ENCODE measurements around the gene TEAD1. TPM values are rescaled to one million over a fixed set of nuclear protein-coding genes. Genes with fewer than 3 reads are reported as not detected.

The TEAD1 gene
- total RNA-seq, 2 donors from 2014 or later, result 76.4 to 94.4 TPM

DNA sequence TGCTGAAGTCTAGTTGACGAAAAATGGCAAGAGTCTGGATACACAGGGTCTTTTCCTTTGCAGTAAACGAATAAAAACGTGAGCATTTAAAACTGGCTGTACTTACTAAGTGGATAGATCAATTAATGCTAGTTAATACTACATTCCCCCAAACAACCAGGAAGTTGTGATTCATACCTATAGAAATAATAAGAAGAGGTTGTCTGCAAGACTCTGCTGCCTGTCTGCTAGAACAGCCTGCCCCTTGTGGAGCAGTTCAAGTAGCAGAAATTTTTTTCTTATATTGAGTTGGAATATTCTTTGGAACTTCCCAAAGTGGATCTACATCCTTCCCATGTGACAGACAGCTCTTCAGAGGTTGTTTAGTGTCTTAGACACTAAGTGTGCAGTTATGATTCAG, 86.8 kb downstream of the TEAD1 start:
- Histone ChIP-seq H3K27me3 (ENCODE audit: control insufficient read depth, insufficient read depth, low read length, poor library complexity, severe bottlenecking) (no peaks in the 10 kb centered on the region), H3K27ac (ENCODE audit: low read depth, low read length) (no peak overlapping the region), H3K4me3 (ENCODE audit: low read length) (no peak overlapping the region), H3K9me3 (ENCODE audit: control insufficient read depth, low read length) (no peaks in the 10 kb centered on the region), H3K36me3 (ENCODE audit: control insufficient read depth, insufficient read depth, low read length) (peaks cover 23% of the 10 kb centered on the region), H3K4me1 (ENCODE audit: control insufficient read depth, insufficient read depth, low read length) (peaks cover 6% of the 10 kb centered on the region), H3K9ac (ENCODE audit: extremely low read depth, low read length, poor library complexity, severe bottlenecking) (no peak overlapping the region)
- Mint-ChIP-seq H3K4me1 (peaks cover 16% of the 10 kb centered on the region), H3K27me3 (ENCODE audit: insufficient read depth) (no peaks in the 10 kb centered on the region), H3K36me3 (ENCODE audit: low read depth) (peaks cover 20% of the 10 kb centered on the region), H3K27ac (no peak overlapping the region), H3K9me3 (no peaks in the 10 kb centered on the region), H3K4me3 (no peak overlapping the region)
- DNase-seq, result no peak
- TF ChIP-seq, protein P1, sequence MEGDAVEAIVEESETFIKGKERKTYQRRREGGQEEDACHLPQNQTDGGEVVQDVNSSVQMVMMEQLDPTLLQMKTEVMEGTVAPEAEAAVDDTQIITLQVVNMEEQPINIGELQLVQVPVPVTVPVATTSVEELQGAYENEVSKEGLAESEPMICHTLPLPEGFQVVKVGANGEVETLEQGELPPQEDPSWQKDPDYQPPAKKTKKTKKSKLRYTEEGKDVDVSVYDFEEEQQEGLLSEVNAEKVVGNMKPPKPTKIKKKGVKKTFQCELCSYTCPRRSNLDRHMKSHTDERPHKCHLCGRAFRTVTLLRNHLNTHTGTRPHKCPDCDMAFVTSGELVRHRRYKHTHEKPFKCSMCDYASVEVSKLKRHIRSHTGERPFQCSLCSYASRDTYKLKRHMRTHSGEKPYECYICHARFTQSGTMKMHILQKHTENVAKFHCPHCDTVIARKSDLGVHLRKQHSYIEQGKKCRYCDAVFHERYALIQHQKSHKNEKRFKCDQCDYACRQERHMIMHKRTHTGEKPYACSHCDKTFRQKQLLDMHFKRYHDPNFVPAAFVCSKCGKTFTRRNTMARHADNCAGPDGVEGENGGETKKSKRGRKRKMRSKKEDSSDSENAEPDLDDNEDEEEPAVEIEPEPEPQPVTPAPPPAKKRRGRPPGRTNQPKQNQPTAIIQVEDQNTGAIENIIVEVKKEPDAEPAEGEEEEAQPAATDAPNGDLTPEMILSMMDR (conservative IDR thresholded peaks at IDR 0.05), result peak; percentile 58
- WGBS, 2 experiments (ENCODE audit: insufficient coverage in 1 of 2, insufficient read length in 1 of 2), result 100% methylated on average over 1 to 2 of the region's 3 CpGs

DNA sequence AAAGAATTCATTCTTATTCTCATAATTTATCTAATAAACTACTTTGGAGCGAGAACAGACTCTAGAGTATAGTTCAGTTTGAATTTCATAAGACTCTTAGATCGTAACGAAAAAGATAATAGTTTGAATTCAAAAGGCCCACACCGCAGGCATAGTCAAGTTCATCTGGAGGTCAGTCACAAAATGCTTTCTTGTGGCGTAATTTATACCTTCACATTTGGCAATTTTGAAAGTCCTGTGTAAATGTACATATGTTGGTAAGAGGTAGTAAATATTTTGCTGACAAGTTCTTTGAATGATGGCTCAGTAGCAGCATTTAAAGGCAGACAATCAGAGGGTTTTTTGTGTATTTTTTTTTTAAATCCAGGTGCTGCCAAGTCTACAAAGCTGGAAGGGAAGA, 88.1 kb downstream of the TEAD1 start:
- TF ChIP-seq, protein P1 (conservative IDR thresholded peaks at IDR 0.05), result no peak
- no peaks in the 10 kb centered on the region for H3K27me3 Mint-ChIP-seq (ENCODE audit: insufficient read depth)
- Histone ChIP-seq H3K27me3 (ENCODE audit: control insufficient read depth, insufficient read depth, low read length, poor library complexity, severe bottlenecking) (no peaks in the 10 kb centered on the region), H3K9me3 (ENCODE audit: control insufficient read depth, low read length) (no peaks in the 10 kb centered on the region), H3K4me3 (ENCODE audit: low read length) (no peak overlapping the region), H3K36me3 (ENCODE audit: control insufficient read depth, insufficient read depth, low read length) (peaks cover 32% of the 10 kb centered on the region), H3K4me1 (ENCODE audit: control insufficient read depth, insufficient read depth, low read length) (peaks cover 4% of the 10 kb centered on the region), H3K27ac (ENCODE audit: low read depth, low read length) (no peak overlapping the region), H3K9ac (ENCODE audit: extremely low read depth, low read length, poor library complexity, severe bottlenecking) (no peak overlapping the region)
- H3K27ac Mint-ChIP-seq, result no peak overlapping the region
- no peak for DNase-seq
- peaks cover 7% of the 10 kb centered on the region for H3K4me1 Mint-ChIP-seq
- peaks cover 27% of the 10 kb centered on the region for H3K36me3 Mint-ChIP-seq (ENCODE audit: low read depth)
- H3K4me3 Mint-ChIP-seq, result no peak overlapping the region
- 92 to 100% methylated on average over 4 to 5 of the region's 5 CpGs for WGBS, 2 experiments (ENCODE audit: insufficient coverage in 1 of 2, insufficient read length in 1 of 2)
- no peaks in the 10 kb centered on the region for H3K9me3 Mint-ChIP-seq

DNA sequence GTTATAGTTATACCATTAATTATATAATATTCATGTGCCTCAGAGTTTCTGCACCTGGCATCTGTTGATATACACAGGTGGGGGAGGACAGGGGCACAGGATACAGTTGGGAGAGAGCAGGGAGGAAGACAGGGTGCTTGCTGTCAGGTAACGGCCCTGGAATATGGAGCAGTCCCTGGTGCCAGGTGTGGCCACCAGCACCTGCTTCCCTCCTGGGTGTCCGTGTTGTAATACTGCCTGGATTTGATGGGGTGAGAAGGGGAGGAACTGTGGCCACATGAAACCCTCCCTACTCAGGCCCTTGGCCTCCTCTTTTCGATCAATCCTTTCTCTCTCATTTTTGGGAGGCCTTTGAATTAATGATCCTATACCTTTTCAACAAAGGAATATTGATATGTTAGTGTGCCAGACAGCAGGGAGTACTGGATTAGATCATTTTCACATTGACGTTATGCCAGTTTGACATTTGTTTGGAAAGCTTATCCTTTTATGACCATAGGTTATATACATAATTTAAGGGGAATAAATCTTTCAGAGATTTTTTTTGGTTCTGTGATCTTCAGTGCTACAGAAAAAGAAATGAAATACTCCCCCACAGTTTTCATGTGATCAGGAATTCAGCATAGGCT, 88.6 kb downstream of the TEAD1 start:
- Histone ChIP-seq H3K36me3 (ENCODE audit: control insufficient read depth, insufficient read depth, low read length) (peaks cover 38% of the 10 kb centered on the region), H3K4me3 (ENCODE audit: low read length) (no peak overlapping the region), H3K27ac (ENCODE audit: low read depth, low read length) (no peak overlapping the region), H3K27me3 (ENCODE audit: control insufficient read depth, insufficient read depth, low read length, poor library complexity, severe bottlenecking) (no peaks in the 10 kb centered on the region), H3K9ac (ENCODE audit: extremely low read depth, low read length, poor library complexity, severe bottlenecking) (no peak overlapping the region), H3K9me3 (ENCODE audit: control insufficient read depth, low read length) (no peaks in the 10 kb centered on the region), H3K4me1 (ENCODE audit: control insufficient read depth, insufficient read depth, low read length) (peaks cover 4% of the 10 kb centered on the region)
- H3K4me1 Mint-ChIP-seq, result peaks cover 9% of the 10 kb centered on the region
- TF ChIP-seq, protein P1 (conservative IDR thresholded peaks at IDR 0.05), result no peak
- no peaks in the 10 kb centered on the region for H3K27me3 Mint-ChIP-seq (ENCODE audit: insufficient read depth)
- no peak for DNase-seq
- H3K27ac Mint-ChIP-seq, result no peak overlapping the region
- WGBS, 2 experiments (ENCODE audit: insufficient coverage in 1 of 2, insufficient read length in 1 of 2), result 93% methylated on average over 4 of the region's 4 CpGs; no CpG with 5 or more reads in 1 of the 2 experiments
- H3K9me3 Mint-ChIP-seq, result no peaks in the 10 kb centered on the region
- H3K4me3 Mint-ChIP-seq, result no peak overlapping the region
- peaks cover 27% of the 10 kb centered on the region for H3K36me3 Mint-ChIP-seq (ENCODE audit: low read depth)
